A549 treated with ZK216348 at 1 μM for 4 hours (cell line): ENCODE results near the gene RBFA. TPM values are rescaled to one million over a fixed set of nuclear protein-coding genes. Genes with fewer than 3 reads are reported as not detected.

ENCODE experiments used
- total RNA-seq: library from RNA; stranded (reverse); fragments of 200-300 nt; extraction: Qiagen RNA extraction; gene quantifications from 5 replicates; pipeline ENCODE4 v1.2.3, GENCODE V29; 2022; ENCODE audit warnings: low read depth

Gene RBFA, protein sequence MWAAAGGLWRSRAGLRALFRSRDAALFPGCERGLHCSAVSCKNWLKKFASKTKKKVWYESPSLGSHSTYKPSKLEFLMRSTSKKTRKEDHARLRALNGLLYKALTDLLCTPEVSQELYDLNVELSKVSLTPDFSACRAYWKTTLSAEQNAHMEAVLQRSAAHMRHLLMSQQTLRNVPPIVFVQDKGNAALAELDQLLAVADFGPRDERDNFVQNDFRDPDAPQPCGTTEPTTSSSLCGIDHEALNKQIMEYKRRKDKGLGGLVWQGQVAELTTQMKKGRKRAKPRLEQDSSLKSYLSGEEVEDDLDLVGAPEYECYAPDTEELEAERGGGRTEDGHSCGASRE
- 29.1 to 32.5 TPM (median 30.3 TPM) in 5 replicates for total RNA-seq

DNA sequence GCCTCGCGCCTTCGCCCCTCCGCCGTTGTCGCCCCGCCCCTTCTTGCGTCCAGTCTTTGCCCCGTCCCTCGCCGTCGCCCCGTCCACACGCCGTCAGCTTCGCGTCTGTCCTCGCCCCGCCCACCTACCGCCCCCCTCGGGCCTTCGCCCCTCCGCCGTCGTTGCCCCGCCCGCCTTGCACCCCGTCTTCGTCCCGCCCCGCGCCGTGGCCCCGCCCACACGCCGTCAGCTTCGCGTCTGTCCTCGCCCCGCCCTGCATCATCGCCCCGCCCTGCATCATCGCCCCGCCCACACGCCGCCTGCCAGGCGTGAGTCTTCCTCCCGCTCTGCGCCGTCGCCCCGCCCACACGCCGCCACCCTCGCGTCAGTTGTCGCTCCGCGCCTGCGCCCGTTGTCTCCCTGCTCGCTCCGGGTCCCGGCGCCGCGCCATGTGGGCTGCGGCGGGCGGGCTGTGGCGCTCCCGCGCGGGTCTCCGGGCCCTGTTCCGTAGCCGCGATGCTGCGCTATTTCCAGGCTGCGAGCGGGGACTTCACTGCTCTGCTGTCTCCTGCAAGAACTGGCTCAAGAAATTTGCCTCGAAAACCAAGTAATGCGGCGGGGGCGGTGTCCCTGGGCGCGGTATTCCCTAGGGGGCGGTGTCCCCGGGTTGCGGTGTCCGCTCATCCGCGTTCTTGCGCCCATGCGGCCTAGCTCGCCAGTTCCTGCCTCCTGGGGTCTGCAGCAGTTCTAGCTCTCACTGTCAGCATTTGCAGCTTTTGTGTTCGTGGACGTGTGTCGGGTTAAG is at the start of gene RBFA:
Gene RBFA (plus strand): TSS at position 367 of the 784 bp plus-strand sequence. CDS start 62 bp downstream, at position 429.

DNA sequence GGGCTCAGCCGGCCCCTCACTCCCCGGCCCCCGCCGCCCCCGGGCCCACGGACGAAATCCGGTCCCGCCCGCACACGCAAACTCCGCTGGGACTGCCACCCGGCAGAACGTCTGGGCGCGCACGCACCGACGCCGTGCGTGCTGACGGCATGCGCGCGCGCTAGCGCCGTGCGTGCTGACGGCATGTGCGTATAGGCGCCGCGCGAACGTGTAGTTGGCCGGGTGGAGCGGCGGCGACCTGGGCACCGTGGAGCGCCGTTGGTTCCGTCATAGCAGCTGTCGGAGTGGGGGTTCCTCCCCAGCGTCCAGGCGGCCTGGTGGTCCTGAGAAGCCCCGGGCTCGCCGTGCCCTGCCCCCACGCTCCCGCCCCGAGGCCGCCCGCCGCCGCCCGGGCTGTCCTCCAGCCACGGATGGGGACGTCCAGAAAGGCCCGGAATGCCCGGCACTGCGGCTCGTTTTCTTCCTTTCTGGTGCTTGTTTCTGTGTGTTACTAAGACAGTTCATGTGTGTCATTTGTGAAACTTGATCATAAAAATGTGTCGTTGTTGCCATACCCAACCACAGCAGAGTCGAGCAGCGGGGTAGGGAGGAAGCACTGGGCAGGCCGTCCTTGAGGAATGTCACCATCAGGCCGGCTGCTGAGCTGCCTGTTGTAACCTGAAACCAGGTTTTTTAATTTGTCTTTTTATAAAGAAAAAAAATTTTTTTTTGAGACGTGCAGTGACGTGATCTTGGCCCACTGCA is 45.6 kb upstream of the RBFA start, which contains the start of gene TXNL4A:
Gene TXNL4A (minus strand): TSS at position 113 of the 744 bp plus-strand sequence. CDS start 171 bp downstream, outside the sequence.

Other genes starting within 250 kb of the RBFA start
- gene KCNG2, start 236.5 kb upstream of the RBFA start, total RNA-seq = not detected in 5 replicates
- 8.7 to 22.5 TPM (median 18.6 TPM) in 5 replicates for gene SLC66A2, start 82.8 kb upstream of the RBFA start, total RNA-seq
- 11.3 to 15.3 TPM (median 12.7 TPM) in 5 replicates for gene HSBP1L1, start 69.8 kb upstream of the RBFA start, total RNA-seq
- 105 to 158 TPM (median 138 TPM) in 5 replicates for gene TXNL4A, start 45.9 kb upstream of the RBFA start, total RNA-seq
- gene ADNP2, start 74.8 kb downstream of the RBFA start, total RNA-seq = 9.8 to 12.3 TPM (median 11.4 TPM) in 5 replicates
- gene PARD6G, start 213.1 kb downstream of the RBFA start, total RNA-seq = 2.3 to 3.4 TPM (median 2.4 TPM) in 5 replicates